ENCODE measurements around the gene MAP3K10. TPM values are rescaled to one million over a fixed set of nuclear protein-coding genes. Genes with fewer than 3 reads are reported as not detected.
"Not testable (repeated sequence)": the region's sequence is repeated elsewhere in the genome, so short reads cannot be mapped to it uniquely, and the experiment has no call there.

MAP3K10 gene
- polyA plus RNA-seq, 3 donors: 10.6 to 12.8 (median 11.6) TPM

DNA sequence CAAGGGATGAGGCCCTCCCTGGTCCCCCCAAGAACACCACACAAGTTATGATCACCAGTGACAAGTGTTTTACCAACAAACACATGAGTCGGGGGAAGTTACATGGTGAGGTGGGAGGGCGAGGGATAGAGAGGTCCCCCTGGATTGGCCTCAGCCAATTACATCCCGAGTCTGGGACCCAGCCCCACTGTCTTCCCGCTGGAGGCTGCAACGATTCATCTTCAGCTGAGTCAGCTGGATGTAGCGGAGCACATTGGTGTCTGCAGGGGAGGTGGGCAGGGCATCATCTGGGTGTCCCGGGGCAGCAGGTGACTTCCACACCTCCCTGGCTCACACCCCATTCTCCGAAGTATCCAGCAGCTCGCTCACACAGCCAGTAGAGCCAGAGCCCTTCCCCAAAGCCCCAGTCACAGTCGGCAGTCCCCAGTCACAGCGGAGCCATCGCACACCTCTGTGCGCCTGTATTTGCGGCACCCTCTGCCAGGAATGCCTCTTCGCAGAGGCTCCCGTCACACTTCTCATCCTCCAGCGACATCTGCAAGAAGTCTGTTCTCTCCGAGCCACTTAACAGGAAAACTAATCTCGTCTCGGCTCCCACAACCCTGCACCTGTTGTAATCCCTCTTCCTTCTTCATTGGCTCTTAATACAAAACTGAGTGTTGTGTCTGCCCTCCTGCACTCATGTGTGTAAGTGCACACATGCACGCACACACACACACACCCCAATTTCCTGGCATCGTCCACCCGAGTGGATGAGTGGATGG lies 25.0 kb downstream of the MAP3K10 start:
- no peak for DNase-seq (ENCODE audit: low read depth in 3 of 3, low spot score in 2 of 3)

DNA sequence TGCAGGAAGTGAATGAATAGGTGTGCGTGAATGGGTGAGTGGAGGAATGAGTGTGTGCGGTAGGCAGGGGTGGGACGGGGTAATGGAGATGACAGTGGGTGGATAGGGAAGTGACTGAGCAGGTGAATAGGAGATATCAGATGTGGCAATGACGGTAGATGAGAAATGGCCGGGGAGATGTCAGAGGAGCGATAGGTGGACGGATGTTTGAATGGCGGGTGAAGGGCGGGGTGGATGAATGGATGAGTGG lies 25.5 kb downstream of the MAP3K10 start:
- DNase-seq (ENCODE audit: low read depth in 3 of 3, low spot score in 2 of 3): no peak

DNA sequence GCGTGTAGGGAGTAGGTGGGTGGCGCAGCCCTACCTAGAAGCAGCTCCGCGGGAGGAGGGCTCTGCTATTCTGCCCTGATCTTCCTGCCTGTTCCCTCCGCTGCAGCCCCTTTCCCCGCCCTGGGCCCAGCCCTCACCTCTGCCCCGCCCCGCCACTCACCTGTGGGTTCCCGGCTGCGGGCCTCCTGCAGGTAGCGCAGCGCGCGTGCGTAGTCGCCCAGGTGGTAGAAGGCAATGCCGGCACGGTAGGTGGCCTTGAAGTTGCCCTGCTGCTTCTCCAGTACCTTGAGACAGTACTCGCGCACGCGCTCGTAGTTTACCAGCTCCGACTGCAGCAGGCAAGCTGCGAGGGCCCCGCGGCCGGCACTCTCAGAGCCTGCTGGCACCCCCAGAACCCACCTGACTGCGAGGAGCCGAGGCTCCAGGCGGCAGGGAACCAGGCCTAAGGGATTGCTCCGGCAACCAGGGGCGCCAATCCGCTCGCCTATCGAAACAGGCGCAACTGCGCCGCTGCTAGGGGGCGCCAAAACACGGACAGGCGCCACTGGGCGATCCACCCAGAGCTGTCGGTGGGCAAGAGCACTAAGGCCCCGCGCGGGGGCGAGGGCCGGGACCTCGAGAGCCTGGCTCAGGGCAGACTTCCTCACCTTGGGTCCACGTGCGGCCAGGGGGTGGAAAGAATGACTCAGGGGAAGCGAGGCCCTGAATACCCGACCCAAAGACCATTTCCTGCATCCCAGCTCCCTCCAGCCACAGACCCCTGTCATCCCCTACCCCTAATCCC lies 26.0 kb downstream of the MAP3K10 start:
- no peak for DNase-seq (ENCODE audit: low read depth in 3 of 3, low spot score in 2 of 3)

DNA sequence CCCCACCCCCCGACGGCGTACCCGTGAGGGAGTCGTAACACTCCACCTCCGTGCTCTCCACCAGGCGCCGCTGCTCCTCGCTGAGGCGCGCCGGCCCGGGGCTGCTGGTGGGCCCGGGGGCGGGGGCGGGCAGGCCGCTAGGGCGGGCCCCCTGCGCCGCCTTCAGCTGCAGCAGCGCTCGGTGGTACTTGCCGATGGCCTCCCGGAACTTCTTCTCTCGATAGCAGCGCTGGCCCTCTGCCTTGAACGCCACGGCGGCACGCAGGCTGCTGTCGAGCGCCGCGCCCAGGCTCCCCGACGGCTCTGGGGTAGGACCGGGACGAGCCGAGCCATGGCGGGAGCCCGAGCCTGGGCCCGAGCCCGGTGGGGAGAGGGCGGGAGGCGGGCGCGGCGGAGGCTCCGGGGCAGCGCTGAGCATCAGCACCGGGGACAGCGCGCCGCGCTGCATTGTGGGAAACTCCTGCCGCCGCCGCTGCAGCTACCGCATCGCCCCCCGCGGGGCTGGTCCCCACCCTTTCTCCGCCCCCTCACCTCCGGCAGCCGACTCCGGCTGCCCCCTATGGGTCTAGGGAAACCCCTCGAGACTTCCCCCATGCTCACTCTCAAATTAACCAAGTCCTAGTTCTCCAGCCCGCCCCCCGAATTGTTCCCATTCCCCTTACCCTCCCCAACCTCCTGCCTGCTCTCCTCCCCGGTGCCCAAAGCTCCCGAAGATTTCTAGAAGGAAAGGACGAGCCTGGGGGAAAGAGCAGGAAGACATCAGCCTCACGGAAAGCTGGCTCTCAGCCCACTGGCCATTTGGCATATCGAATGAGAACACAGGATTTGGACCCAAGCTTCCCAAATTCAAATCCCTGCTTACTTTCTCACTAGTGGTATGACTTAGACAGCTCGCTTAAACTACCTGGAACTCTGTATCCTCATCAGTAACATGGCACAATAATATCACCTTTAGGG lies 27.0 kb downstream of the MAP3K10 start, which contains the start of gene TTC9B:
TSS of gene TTC9B (minus strand) at position 451 of the 957 bp plus-strand sequence. CDS start at position 448, 3 bp downstream.
- no peak for DNase-seq (ENCODE audit: low read depth in 3 of 3, low spot score in 2 of 3)

DNA sequence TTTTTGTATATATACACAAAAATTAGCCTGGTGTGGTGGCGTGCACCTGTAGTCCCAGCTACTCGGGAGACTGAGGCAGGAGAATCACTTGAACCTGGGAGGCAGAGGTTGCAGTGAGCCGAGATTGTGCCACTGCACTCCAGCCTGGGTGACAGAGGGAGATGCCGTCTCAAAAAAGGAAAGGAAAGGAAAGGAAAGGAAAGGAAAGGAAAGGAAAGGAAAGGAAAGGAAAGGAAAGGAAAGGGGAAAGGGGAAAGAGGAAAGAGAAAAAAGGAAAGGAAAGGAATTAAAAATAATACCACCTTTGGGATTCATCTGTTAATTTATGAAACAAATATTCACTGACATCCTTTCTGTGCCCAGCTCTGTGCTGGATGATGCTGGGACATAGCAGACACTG lies 27.8 kb downstream of the MAP3K10 start:
- not testable (repeated sequence) for DNase-seq (ENCODE audit: low read depth in 3 of 3, low spot score in 2 of 3)

DNA sequence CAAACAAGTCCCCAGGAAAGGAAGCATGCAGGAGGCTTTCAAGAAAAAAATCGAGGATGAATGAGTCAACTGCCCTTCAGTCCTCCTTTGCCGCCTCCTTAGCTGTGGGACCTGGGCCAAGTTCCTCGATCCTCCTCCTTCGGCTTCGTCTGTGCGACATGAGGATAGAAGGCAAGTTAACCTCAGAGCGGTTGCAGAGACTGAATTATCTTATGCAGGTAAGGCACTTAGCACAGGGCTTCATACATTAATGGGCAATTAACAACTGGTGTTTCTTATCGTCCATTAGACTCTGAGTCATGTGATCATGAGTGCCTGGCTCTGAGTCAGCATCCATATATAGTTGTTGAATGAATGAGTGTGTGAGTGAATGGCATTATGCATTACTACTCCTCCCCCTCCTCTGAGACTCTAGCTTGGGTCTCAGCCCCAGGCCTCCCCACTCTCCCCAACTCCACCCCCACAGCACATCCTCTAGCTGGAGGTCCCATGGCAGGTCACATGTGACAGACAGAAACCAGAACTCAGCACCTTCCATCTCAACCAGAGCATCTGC lies 28.6 kb downstream of the MAP3K10 start:
- DNase-seq (ENCODE audit: low read depth in 3 of 3, low spot score in 2 of 3): no peak

DNA sequence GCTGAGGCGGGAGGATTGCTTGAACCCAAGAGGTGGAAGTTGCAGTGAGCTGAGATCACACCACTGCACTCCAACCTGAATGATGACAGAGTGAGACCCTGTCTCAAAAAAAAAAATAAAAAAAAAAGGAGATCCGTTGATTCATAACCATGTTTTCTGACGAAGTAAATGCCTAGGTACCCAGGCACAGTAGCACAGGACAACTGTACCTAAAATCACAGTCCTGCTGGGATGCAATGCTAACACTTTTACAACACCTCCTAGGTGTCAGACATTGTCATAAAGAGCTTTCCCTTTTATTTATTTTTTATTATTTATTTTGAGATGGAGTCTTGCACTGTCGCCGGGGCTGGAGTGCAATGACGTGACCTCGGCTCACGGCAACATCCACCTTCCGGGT lies 29.4 kb downstream of the MAP3K10 start:
- DNase-seq (ENCODE audit: low read depth in 3 of 3, low spot score in 2 of 3): no peak

DNA sequence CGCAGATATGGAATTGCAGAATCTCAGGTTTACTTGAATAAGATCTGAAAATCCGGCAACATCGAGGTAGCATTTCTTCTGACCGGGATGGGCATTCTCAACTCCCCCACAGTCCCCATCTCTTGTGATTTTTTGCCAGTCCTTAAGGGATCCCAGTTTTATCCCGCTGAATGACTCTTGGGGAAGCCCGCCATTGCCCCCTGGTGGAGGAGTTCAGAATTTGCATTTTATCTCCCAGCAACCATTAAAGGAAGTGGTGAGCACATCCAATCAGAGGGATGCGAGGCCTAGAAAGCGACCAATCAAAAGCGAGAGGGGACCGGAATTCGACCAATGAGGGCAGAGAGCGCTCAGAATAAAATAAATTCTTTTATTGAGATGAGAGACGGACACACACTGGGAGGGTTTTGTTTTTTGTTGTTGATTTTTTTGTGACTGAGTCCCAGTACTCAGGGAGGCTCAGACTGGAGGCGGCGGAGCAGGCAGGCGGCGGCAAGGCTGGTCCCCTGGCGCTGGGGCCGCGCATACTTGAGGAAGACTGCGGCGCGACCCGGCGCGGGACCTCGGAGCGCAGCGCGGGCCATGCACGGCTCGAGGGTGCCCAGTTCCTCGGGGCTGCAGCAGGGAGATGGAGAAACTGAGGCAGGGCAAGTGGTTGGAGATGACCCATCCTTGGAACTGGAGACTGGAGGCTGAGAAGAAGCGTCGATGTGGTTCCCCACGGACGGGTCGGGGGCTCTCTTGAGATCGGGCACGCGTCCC lies 30.8 kb downstream of the MAP3K10 start:
- DNase-seq (ENCODE audit: low read depth in 3 of 3, low spot score in 2 of 3): peak; percentile 51 to 71 (median 65)

DNA sequence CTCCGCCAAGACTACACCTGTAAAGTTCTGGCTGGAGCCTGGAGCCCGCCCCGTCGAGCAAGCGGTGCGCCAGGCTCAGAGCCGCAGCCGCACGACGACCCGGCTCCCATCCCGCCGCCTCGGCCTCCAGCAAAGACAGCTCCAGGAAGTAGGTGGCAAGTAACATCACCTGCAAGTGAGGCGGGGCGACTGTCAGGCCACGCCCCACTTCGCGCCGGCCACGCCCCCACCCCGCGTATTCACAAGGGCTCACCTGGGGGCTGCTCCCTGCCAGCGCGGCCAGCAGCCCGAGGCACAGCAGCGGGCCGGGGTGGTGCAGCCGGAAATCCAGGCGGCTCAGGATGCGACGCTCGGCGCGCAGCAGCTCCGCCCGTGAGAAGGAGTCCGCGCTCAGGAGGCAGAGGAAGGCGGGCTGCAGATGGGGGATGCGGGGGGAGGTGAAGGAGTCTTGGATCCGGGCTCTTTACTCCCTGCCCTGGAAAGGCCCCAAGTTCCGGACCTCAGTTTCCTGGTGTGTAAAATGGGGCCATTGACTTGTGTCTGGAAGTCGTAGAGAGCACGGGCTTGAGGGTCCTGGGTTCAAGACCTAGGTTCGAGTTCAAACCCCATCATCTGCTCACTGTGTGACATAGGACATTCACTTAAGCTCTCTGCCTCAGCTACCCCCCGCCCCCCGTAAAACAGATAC lies 32.1 kb downstream of the MAP3K10 start:
- DNase-seq (ENCODE audit: low read depth in 3 of 3, low spot score in 2 of 3): no peak

DNA sequence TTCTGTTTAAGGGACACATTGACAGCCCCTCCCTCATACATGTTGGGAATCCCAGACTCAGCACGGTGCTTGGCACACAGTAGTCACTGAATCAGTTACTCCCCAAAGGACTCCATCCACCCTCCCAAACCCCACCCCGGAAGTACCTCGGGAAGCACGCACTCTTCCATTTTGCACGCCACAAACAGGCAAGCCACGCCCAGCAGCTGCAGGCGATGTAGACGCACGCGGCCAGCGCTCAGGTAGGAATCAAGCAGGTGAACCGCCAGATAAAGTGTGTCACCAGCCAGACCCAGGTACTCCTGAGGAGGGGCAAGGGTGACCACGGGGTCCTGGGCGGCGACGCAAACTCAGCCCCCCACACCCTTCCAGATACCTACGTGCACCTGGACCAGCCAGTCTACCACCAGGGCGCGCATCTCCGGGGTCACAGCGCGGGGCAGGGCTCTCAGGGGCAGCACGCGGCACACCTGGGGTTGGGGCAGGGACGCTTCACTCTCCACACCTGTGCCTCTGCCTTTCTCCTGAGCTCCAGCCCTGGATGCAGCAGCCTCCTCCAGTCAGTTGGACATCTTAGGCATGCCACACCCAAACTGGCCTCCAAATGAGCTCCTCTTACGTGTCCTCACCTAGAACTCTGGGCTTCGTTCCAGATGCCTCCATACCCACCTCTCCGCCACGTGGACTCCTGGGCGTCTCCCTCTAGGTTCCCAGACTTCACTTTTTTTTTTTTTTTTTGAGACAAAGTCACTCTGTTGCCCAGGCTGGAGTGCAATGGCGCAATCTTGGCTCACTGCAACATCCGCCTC lies 33.3 kb downstream of the MAP3K10 start:
- DNase-seq (ENCODE audit: low read depth in 3 of 3, low spot score in 2 of 3): no peak

DNA sequence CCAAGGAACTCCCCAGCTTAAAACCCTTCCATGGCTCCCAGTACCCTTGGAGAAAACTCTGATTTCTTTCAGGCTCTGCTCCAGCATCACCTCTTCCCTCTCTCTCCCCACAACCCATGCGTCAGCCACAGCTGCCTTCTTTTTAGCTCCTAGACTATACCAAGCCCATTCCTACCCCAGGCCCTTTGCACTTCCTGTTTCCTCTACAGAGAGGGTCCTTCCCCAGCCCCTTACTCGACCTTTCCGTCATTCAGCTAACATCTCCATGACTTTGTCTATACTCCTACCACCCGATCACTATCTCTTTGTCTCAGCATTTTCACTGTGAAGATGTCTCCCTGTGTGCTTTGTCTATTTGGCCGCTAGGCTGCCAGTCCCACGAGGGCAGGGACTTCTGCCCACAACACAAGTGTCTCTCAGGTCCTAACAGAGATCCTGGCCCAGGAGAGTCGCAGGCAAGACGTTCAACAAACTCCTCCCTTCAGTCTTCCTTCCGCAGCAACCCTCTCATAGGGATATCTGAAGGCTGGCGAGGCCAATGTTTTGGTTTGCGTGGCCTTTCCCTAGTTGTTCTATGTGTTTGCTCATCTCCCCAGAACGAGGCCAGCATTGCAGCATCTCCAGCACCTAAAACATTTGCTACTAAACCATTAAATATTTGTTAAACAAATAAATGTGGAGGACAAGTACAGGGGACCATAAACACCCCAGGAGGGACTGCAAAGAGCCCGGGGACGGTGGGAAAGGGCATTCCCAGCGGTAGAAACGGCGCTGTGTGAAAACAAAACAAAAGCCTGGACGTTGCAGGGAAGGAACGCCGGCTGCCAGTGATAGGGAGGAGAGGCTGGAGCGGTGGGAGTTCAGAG lies 34.4 kb downstream of the MAP3K10 start:
- no peak for DNase-seq (ENCODE audit: low read depth in 3 of 3, low spot score in 2 of 3)

DNA sequence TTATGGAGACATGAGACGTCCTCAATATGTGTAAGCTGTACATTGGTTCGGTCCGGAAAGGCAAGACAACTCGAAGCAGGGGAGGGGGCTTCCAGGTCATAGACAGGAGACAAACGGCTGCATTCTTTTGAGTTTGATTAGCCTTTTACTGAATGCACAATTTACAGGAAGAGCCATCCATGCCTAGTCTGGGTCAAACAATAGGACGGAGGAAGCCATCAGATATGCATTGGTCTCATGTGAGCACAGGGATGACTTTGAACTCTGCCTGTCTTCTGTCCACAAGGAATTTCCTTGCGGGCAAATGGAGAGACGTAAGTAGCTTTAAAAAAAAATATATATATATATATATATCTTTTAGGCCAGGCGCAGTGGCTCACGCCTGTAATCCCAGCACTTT lies 37.1 kb downstream of the MAP3K10 start:
- DNase-seq (ENCODE audit: low read depth in 3 of 3, low spot score in 2 of 3): no peak

DNA sequence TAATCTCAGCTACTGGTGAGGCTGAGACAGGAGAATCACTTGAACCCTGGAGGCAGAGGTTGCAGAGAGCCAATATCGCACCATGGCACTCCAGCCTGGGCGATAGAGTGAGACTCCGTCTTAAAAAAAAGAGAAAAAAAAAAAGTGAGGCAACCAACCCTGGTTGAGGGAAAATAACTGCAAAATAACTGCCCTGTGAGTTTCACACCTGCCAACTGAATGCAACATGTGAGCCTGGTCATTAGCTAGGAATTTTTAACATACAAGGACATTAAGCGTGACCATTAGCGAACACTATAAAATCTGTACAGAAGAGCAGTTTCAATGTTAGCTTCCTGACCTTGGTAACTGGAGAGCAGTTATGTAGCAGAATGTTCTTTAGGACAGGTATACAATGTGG lies 37.6 kb downstream of the MAP3K10 start:
- no peak for DNase-seq (ENCODE audit: low read depth in 3 of 3, low spot score in 2 of 3)

DNA sequence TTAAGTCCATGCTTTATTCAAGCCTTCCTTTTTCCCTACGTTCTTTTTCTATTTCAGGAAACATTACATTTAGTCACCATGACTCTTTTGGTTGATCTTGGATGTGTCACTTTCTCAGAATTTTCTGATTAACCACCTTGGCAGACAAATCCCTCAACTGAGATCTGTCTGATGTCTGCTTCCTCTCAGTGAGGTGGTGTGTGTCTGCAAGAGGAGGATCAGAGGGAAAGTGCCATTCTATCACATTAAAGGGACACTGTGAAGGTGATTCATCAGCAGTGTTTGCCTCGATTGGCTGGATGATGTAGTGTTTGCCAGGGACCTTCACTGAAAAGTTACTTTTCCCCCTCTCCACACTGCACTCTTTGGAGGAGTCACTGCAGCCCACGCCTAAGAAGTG lies 38.3 kb downstream of the MAP3K10 start:
- DNase-seq (ENCODE audit: low read depth in 3 of 3, low spot score in 2 of 3): no peak

DNA sequence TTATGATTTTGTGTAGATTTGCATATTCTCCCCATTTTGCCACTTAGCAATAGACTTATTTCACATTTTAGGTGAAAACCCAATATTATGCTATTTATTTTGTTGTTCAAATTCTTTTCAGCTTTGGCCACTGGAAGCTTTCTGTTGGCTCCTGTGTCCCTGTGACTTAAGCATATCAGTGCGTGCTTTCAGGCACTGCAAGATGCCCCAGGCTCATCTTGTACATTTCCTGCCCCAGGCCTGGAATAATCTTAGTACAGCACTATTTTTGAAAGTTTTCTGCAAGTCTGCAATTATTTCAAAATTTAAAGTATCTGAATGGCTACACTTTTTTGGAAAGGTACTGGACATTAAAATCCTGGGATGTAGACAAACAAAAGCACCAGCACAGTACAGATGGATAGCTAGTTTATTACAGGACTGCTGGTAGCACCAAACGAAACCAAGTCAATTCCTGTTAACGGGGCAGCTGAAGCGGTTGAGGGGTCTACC lies 38.7 kb downstream of the MAP3K10 start:
- no peak for DNase-seq (ENCODE audit: low read depth in 3 of 3, low spot score in 2 of 3)

DNA sequence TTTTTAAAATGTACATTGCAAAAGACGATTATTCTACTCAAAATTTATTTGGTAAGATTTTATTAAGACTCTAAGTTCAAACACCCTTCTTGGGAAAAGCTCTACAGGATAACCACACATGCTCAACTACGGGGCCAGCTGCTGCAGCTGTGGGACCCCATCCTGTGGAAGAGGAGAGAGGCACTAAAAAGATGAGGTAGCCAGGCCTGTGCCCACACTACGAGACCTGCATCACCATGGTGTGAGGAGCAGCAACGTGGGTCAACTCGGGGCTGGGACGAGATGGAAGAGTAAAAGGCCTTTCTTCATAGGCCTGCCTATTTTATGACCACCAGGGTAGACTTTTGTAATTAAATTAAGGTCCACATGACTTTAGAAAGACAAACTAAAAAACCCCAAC lies 39.8 kb downstream of the MAP3K10 start:
- DNase-seq (ENCODE audit: low read depth in 3 of 3, low spot score in 2 of 3): no peak

DNA sequence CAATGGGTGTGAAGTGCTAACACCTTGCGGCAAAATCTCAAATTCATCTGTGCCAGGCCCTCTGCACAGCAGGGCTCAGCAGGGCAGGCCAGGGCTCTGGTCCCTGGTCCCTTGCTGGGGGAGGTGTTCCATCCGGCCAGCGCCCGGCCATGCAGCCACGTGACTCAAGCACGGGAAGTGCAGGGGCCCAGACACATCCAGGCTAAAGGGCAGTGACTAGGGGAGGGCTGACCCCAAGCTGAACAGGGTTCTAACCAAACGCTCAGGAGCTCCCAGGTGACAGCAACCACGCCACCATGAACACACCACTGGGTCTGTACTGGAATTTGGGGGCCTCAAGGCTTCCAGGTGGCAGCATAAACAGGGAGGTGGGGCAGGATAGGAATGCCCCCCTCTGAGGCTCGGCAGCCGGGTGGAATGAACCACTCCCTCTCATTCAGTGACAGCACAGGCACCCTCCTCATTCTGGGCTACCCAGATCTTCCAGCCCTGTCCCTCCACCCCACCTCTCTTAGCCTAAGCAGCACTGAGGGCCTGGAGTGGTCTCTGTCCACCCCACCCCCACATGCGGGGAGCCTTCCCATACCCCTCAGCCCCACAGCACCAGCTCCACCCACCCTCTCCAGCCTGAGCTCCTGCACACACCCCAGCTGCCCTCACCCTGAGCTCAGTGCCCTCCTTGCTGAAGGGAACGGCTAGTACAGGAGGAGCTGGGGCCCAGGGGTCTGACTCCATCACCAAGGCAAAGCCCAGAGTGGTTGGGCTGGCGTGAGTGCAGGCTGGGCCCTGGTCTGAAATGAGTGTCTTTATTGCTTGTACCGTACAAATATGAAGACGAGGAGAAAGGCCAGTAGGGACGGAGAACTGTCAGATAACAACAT lies 40.6 kb downstream of the MAP3K10 start:
- DNase-seq (ENCODE audit: low read depth in 3 of 3, low spot score in 2 of 3): no peak
